Measurements from ENCODE around the gene CDH3. TPM values are rescaled to one million over a fixed set of nuclear protein-coding genes. Genes with fewer than 3 reads are reported as not detected.

Gene CDH3
- total RNA-seq, 3 donors from 2014 or later (not counting 1 experiment from before 2014, with no cell fraction given): 0.79 to 0.92 TPM; not detected in 1

DNA sequence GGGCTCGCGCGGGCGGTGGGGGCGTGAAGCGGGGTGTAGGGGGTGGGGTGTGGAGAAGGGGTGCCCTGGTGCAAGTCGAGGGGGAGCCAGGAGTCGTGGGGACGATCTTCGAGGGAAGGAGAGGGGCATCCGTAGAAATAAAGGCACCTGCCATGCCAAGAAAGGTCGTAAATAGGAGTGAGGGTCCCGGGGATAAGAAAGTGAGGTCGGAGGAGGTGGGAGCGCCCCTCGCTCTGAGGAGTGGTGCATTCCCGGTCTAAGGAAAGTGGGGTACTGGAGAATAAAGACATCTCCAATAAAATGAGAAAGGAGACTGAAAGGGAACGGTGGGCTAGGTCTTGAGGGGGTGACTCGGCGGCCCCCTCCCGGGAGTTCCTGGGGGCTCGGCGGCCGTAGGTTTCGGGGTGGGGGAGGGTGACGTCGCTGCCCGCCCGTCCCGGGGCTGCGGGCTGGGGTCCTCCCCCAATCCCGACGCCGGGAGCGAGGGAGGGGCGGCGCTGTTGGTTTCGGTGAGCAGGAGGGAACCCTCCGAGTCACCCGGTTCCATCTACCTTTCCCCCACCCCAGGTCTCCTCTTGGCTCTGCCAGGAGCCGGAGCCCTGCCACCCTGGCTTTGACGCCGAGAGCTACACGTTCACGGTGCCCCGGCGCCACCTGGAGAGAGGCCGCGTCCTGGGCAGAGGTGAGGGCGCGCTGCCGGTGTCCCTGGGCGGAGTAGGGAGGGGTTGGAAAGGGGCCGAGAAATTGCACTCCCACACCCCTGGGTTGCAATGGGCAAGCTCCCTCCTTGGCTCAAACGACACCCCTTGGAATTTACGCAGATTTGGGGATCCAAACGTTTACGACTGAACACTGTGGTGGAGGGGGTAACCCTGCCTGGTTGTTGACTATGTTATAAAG, 92.9 kb downstream of the CDH3 start:
- H3K9me3 ChIP-seq (ENCODE audit: control insufficient read depth, insufficient read depth, low read length): no peaks in the 10 kb centered on the region
- peaks cover 8% of the 10 kb centered on the region for H3K4me1 ChIP-seq (ENCODE audit: control insufficient read depth, insufficient read depth, low read length)
- DNase-seq (no peak), ATAC-seq (no peak)
- no peaks in the 10 kb centered on the region for H3K36me3 ChIP-seq (ENCODE audit: control insufficient read depth, insufficient read depth, low read length)
- Mint-ChIP-seq H3K4me3 (no peak overlapping the region), H3K4me1 (peaks cover 5 to 18% of the 10 kb centered on the region in 2 donors), H3K27ac (no peak overlapping the region), H3K36me3 (no peaks in the 10 kb centered on the region), H3K9me3 (no peaks in the 10 kb centered on the region), H3K27me3 (ENCODE audit: low read depth in 2 of 2) (peaks cover 21 to 38% of the 10 kb centered on the region in 2 donors)
- intact Hi-C loops (cut with micrococcal nuclease): no loop called here
- TF ChIP-seq, protein P1, sequence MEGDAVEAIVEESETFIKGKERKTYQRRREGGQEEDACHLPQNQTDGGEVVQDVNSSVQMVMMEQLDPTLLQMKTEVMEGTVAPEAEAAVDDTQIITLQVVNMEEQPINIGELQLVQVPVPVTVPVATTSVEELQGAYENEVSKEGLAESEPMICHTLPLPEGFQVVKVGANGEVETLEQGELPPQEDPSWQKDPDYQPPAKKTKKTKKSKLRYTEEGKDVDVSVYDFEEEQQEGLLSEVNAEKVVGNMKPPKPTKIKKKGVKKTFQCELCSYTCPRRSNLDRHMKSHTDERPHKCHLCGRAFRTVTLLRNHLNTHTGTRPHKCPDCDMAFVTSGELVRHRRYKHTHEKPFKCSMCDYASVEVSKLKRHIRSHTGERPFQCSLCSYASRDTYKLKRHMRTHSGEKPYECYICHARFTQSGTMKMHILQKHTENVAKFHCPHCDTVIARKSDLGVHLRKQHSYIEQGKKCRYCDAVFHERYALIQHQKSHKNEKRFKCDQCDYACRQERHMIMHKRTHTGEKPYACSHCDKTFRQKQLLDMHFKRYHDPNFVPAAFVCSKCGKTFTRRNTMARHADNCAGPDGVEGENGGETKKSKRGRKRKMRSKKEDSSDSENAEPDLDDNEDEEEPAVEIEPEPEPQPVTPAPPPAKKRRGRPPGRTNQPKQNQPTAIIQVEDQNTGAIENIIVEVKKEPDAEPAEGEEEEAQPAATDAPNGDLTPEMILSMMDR (IDR thresholded peaks at IDR 0.05): no peak
- H3K27ac ChIP-seq (ENCODE audit: low read length): no peak overlapping the region
- peaks cover 17% of the 10 kb centered on the region for H3K27me3 ChIP-seq (ENCODE audit: control insufficient read depth, insufficient read depth, low read length)
- WGBS (ENCODE audit: insufficient coverage): 31% methylated on average over 58 of the region's 58 CpGs
- H3K4me3 ChIP-seq (ENCODE audit: low read length): no peak overlapping the region

DNA sequence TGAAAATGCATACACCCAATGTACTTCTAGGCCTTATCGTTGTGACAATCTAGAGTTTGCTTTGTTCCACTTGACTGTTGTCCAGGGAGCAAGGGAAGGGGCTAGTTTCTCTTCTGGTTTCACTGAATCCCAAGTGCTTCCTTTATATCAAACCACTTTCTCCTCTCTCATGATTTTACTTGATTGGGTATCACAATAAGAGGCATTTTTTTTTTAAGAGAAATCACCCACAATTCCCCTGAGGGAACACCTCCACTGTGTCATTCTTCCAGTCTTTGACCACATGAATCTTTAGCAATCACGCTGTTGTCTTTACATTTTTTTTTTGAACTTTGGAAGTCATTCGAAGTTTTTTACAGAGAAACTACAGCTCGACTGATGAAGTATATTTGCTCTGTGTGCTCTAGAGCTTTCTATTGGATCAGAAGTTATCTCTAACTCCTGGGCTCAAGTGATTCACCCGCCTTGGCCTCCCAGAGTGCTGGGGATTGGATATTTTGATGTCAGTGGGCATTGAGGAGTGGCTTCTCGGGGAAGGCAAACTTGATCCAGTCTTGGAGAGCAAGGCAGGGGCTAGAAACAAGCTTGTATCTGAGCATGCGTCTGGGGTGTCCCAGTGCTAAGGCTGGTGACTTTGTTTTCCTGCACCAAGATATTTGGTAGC, 95.0 kb downstream of the CDH3 start:
- 68% methylated on average over 7 of the region's 7 CpGs for WGBS (ENCODE audit: insufficient coverage)
- H3K27ac Mint-ChIP-seq: no peak overlapping the region
- H3K4me1 Mint-ChIP-seq: peaks cover 5 to 18% of the 10 kb centered on the region in 2 donors
- no peaks in the 10 kb centered on the region for H3K9me3 ChIP-seq (ENCODE audit: control insufficient read depth, insufficient read depth, low read length)
- ATAC-seq (no peak), DNase-seq (no peak)
- no peaks in the 10 kb centered on the region for H3K9me3 Mint-ChIP-seq
- TF ChIP-seq, protein P1 (IDR thresholded peaks at IDR 0.05): no peak
- H3K36me3 Mint-ChIP-seq: no peaks in the 10 kb centered on the region
- peaks cover 17% of the 10 kb centered on the region for H3K27me3 ChIP-seq (ENCODE audit: control insufficient read depth, insufficient read depth, low read length)
- H3K4me1 ChIP-seq (ENCODE audit: control insufficient read depth, insufficient read depth, low read length): peaks cover 8% of the 10 kb centered on the region
- no peak overlapping the region for H3K4me3 Mint-ChIP-seq
- peaks cover 24 to 38% of the 10 kb centered on the region in 2 donors for H3K27me3 Mint-ChIP-seq (ENCODE audit: low read depth in 2 of 2)
- H3K4me3 ChIP-seq (ENCODE audit: low read length): no peak overlapping the region
- no peaks in the 10 kb centered on the region for H3K36me3 ChIP-seq (ENCODE audit: control insufficient read depth, insufficient read depth, low read length)
- H3K27ac ChIP-seq (ENCODE audit: low read length): no peak overlapping the region
- intact Hi-C loops (cut with micrococcal nuclease): no loop called here

DNA sequence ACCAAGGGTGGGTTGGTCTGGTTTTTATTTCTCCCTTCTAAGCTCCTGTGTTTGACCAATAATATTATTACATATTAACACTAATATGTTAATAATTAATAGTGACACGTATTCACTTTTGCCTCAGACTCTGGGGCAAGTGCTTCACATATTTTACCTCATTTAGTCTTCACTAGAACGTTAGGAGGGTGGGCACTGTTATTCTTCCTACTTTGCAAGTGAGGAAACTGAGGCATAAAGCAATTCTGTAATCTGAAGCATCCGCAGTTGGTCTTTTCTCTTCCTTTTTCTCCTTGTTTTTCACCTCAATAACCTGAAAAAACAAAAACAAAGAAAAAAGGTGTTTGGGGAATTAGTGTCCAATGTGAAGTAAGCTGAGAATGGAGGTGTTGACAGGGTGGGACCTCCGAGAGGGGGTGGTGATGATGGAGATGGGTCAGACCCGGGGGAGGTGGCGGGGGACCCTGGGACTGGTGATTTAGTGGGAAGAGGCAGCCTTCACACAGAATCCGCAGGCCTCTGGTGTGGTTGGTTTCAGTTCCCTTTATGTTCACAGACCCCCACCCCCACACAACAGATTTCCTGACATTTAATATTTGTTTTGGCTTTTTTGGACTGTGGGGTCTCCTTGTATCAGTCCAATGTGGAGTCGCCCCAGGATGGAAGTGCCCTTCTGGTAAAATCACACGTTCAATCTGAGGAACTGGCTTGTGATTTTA, 95.7 kb downstream of the CDH3 start:
- TF ChIP-seq, protein P1 (IDR thresholded peaks at IDR 0.05): no peak
- Histone ChIP-seq H3K4me3 (ENCODE audit: low read length) (no peak overlapping the region), H3K9me3 (ENCODE audit: control insufficient read depth, insufficient read depth, low read length) (no peaks in the 10 kb centered on the region), H3K27ac (ENCODE audit: low read length) (no peak overlapping the region), H3K36me3 (ENCODE audit: control insufficient read depth, insufficient read depth, low read length) (no peaks in the 10 kb centered on the region), H3K27me3 (ENCODE audit: control insufficient read depth, insufficient read depth, low read length) (peaks cover 16% of the 10 kb centered on the region), H3K4me1 (ENCODE audit: control insufficient read depth, insufficient read depth, low read length) (peaks cover 8% of the 10 kb centered on the region)
- DNase-seq (no peak), ATAC-seq (no peak)
- no peaks in the 10 kb centered on the region for H3K36me3 Mint-ChIP-seq
- H3K27ac Mint-ChIP-seq: no peak overlapping the region
- H3K4me3 Mint-ChIP-seq: no peak overlapping the region
- H3K27me3 Mint-ChIP-seq (ENCODE audit: low read depth in 2 of 2): peaks cover 23 to 35% of the 10 kb centered on the region in 2 donors
- intact Hi-C loops (cut with micrococcal nuclease): no loop called here
- 45% methylated on average over 7 of the region's 9 CpGs for WGBS (ENCODE audit: insufficient coverage)
- H3K9me3 Mint-ChIP-seq: no peaks in the 10 kb centered on the region
- peaks cover 5 to 18% of the 10 kb centered on the region in 2 donors for H3K4me1 Mint-ChIP-seq
